GM21381 (cell line): ENCODE measurements around the gene ATP6V0A4.
"Not testable (repeated sequence)": the region's sequence is repeated elsewhere in the genome, so short reads cannot be mapped to it uniquely, and the experiment has no call there.

Experiments
- ATAC-seq: cut with Tn5 transposase; IDR thresholded peaks from one replicate; pipeline ENCODE4 v1.9.1; 2021; ENCODE audit warnings: mild to moderate bottlenecking, moderate library complexity; ENCODE audit not compliant: unreplicated experiment

The ATP6V0A4 gene

DNA sequence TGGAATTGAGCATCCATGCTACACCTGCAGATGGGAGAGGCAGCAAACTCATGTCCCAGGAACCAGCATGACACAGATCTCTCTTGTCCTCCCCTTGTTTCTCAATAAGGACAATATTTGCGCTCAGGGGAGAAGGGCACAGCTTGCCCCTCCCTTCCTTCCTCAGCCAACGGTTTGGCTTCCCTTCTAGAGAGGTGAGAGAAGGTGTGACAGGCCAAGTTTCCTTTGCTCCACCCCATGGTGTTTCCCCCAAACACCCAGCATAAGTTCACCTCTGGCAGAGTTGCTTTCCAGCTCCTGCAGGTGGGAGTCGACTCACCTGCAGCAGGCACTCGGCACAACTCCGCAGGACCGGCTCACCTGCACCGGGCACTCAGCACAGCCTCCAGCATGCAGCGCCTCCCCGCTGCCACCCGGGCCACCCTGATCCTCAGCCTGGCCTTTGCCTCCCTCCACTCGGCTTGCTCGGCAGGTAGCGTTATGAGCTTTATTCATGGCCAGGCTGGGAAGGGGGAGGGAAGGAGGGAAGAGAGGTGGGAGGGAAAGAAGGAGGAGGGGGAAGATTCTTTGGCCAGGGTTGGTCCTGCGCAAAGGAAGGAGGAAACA is at the start of gene ATP6V0A4, which contains the start of gene TMEM213:
TSS of gene ATP6V0A4 (minus strand) at position 482 of the 606 bp plus-strand sequence. CDS start 26,949 bp downstream, outside the sequence.
TSS of gene TMEM213 (plus strand) at position 280 of the 606 bp plus-strand sequence. CDS start at position 391, 111 bp downstream.
- ATAC-seq = no peak

DNA sequence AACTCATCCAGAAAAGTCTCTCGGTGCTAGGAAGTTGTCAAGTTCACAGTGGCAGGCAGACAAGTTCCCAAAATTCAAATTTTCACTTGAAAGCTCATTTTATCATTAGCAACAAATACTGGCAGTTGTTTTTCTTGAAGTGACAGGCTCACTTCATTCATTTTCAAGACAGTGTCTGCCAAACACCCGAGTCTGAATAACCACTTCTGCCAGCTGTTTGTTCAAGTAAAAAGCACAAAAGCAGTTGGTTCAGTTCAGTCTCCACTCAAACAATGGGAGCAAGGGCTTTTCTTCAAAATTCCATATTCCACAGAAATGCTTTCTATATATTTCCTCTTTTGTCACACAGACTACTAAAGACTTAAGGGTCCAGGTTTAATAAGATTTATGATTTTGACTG is 47.7 kb upstream of the ATP6V0A4 start:
- no peak for ATAC-seq

DNA sequence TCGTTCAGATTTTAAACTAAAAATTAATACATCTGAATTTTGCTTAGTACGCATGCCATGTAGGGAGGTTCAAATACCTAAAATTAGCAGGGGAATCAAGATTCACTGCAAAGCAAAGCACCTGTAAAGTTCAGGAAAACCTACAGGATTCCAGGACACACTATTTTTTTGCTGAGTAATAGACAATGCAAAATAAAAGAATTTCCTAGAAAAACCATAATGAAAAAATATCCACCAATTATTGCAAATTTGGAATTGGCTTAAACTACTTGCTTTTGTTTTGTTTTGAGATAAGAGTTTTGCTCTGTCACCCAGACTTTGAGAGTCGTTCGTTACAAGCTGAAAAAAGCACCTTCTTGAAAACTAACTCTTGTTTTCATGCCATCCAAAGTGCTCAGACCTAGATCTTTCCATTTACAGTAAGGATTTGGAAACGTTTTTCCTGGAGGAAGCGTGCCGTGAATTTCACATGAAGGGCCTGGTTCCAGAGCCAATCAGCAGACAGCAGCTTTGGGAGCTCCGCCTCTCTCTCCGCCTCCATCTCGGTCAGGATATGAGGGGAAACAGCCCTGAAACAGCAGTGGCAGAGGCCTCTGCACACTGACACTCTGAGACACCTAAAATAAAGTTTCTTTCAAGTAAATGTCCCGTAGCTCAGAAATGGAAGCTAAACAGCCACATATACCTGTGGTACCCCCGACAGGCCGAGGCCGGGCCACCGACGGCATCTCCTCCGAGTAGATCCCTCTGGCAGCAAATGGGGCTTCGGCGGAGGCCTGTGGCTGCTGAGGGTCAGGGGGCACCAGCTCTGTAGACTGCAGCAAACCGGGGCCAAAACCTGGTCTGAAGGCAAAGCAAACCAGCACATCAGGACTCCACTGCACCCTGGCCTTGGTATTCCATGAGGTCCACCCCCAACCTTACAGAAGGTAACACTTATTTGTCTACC is 45.9 kb upstream of the ATP6V0A4 start:
- ATAC-seq = no peak

DNA sequence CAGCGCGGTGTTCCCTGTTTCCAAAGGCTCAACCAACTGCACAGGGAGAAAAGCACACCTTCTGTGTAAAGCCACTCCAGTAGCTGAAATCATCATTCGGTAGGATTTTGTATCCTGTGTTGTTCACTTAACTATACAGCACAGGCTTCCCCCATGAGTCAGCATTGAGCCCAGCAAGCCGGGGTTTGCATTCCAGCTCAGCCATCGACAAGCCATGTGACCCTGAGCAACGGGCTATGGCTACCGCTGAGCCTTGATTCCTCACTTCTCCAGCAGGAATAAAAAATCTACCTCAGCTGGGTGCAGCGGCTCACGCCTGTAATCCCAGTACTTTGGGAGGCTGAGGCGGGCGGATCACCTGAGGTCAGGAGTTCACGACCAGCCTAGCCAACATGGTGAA is 44.1 kb upstream of the ATP6V0A4 start:
- no peak for ATAC-seq

DNA sequence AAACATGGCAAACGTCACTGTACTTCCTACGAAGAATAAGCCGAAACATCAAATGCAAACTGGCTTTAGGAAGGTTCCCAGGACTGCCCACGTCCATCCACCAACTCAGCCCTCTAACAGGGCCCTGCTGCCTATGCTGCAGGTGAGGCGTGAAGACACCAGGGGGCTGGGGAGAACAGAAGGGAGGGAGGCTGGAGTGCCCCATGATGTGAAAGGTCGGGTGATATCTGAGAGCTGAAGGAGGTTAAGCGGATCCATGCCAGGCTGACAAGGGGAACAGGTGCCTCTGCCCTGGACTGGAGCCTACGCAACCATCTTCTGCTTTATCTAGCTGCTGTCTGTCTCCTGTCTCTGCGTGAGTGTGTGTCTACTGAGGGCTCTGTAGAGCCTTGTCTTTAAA is 40.2 kb upstream of the ATP6V0A4 start:
- ATAC-seq = no peak

DNA sequence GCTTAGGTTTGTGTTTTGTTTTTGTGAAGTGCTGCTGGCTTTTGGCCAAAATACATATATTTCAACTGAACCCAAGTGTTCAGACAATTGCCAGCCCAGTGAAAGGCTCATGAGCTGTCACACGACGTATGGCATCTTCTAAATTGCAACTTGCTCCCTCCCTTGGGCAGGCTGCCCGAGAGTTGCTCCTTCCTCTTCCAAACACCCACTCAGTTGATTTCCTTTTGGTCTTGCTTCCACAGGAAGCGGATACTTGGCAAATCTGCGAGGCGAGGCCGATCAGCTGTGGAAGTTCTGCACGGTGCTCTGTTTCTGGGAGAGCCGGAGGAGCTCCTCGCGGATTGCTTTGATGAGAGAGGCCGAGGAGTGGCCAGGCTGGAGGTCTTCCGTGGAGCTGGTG is 39.6 kb upstream of the ATP6V0A4 start:
- ATAC-seq = no peak

DNA sequence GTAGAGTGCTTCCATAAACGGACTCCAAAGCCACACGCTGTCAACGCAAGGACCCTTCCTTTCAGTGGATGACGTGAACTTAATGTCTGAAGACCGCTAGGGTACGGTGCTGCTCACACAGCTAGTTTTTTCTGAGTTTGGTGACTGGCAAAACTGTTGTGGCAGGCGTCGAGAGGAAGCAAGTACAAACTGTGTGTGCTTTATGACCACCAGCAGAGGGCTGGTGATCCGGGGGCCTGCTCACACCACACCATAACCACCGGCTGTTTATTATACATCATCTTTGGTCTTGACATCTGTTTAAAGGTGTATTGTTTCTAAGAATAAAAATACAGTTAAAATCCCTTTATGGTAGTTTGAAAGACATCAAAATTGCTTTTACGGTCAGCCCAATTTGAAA is 37.1 kb upstream of the ATP6V0A4 start:
- ATAC-seq = no peak

DNA sequence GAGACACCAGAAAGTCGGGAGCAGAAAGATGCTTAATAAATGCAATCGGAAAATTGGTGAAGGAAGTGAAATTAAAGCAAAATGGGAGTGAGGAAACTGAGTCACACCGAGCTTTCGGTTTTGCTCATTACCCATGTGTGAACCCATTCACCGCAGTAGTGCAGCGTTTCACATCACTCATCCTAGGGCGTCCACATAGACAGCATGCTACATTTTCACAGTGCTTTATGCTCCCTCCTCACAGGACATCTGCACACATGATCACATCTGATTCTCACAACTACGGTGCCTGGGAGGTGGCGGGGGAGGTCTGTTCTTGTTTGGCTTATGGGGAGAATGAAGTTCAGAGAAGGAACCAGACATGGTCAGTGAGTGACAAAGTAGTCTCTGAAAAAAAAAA is 36.6 kb upstream of the ATP6V0A4 start:
- ATAC-seq = no peak

DNA sequence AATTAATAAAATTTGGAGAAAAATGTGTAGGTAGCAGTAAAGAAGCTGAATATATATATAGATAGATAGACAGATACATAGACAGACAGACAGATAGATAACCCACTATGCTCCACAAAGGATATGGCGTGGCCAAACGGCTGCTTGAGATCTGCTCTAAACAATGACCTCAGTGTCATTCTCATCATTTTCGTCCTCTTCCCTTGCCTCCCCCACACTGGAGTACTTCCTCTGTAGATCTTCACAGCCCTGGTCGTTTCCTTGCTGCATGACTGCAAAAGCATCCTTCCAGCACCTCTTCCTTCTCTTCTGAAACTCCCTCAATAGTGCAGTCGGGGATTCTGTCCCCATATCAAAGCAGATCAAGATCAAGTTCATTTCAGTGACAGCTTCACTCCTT is 35.6 kb upstream of the ATP6V0A4 start:
- no peak for ATAC-seq

DNA sequence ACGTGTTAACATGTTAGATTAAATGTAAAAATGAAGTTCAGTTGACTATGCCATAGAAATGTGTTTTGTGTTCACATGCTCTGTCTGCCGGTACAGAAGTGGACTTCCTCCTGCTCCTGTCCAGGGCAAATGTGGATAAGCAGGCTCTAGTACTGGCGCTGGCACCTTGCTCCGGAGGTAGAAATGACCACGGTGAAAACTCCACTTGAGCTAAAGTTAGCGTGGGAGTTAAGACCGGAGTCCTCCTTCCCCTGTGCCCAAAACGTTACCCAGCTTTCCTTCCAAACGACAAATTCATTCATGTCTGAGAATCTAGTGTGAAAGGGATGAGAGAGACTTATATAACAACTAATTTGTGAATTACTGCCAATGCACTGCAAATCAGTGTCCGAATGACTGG is 35.0 kb upstream of the ATP6V0A4 start:
- no peak for ATAC-seq

DNA sequence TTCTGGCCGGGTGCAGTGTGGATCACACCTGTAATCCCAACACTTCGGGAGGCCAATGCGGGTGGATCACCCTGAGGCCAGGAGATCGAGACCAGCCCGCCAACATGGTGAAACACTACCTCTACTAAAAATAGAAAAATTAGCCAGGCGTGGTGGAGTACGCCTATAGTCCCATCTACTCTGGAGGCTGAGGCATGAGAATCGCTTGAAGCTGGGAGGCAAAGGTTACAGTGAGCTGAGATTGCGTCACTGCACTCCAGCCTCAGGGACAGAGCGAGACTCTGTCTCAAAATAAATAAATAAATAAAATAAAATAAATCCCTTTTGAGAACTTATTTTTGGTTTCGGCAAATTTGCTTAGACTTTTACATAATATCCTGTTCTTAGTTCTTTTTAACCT is 31.3 kb upstream of the ATP6V0A4 start:
- ATAC-seq = no peak

DNA sequence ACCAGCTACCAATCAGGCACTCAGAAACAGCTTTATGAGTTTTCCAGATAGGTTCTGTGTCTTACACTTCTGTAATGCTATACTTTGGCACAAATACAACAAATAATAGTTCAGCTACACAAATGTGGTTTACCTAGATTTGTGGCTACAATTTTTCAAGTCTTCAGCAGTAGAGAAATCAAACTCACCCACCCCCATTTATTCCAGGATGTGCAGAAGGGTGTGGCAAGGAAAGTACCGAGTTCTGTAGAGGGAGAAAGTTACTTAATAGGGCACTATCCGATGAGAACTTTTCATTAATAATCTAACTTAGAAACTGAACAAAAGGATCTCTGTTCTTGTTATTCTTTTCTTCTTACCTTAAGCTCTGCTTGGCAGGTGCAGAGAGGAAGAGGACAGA is 30.3 kb upstream of the ATP6V0A4 start:
- no peak for ATAC-seq

DNA sequence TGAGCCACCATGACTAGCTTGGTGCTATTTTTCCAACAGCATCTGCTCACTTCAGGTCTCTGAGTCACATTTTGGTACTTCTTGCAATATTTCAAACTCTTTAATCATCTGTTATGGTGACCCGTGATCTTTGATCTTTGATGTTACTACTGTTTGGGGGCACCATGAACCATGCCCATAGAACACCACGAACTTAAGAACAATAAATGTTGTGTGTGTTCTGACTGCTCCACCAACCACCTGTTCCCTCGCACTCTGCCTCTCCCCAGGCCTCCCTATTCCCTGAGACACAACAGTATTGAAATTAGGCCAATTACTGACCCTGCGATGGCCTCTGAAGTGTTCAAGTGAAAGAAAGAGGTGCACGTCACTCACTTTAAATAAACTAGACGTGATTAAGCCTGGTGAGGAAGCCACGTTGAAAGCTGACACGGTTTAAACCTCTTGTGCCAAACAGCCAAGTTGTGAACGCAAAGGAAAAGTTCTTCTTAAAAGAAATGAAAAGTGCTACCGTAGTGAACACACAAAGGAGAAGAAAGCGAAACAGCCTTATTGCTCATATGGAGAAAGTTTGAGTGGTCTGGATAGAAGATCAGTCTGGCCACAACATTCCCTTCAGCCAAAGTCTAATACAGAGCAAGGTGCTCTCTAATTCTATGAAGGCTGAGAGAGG is 27.2 kb upstream of the ATP6V0A4 start:
- no peak for ATAC-seq

DNA sequence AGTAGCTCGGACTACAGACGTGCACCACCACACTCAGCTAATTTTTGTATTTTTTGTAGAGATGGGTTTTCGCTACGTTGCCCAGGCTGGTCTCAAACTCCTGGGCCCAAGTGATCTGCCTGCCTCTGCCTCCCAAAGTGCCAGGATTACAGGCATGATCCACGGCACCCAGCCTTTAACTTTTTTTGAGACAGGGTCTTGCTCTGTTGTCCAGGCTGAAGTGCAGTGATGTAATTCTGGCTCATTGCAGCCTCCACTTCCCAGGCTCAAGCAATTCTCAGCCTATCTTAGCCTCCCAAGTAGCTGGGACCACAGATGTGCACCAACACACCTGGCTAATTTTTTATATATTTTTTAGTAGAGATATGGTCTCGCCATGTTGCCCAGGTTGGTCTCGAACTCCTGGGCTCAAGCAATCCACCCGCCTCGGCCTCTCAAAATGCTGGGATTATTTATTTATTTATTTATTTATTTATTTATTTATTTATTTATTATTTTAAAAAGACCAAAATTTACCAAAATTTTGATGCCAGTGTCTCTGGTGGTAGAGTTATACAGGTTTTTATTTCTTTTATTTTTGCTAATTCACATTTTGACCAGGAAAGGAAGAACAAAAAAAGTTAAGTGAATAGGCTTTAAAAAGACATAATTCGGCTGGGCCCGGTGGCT is 25.0 kb upstream of the ATP6V0A4 start:
- no peak for ATAC-seq

DNA sequence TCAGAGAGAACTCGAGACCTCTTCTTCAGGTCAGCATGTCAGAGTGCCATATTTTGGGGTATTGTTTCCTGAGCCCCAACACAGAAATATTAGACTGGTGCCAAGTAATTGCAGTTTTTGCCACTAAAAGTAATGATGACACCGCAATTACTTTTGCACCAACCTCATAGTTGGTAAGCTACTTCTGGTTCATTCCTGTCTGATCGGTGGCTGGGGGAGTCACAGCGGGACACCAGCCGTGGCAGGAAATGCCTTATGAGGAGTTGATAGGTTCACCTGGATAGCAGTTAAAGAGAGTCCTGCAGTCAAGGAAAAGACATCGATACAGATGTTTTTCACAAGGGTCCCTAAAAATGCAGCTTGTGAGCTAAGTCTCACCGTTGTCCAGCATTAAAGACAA is 23.9 kb upstream of the ATP6V0A4 start:
- ATAC-seq = no peak

DNA sequence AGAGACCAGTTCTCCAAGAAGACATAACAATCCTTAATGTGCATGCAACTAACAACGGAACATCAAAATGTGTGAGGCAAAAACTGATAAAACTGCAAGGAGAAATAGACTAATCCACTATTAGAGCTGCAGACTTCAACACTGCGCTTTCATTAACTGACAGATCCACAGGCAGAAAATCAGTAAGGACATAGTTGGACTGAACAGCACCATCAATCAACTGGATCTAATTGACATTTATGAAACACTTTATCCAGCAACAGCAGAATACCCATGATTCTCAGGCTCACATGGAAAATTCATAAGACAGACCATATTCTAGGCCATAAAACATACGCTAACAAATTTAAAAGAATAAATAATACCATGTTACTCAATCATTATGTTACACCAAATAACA is 21.6 kb upstream of the ATP6V0A4 start:
- no peak for ATAC-seq

DNA sequence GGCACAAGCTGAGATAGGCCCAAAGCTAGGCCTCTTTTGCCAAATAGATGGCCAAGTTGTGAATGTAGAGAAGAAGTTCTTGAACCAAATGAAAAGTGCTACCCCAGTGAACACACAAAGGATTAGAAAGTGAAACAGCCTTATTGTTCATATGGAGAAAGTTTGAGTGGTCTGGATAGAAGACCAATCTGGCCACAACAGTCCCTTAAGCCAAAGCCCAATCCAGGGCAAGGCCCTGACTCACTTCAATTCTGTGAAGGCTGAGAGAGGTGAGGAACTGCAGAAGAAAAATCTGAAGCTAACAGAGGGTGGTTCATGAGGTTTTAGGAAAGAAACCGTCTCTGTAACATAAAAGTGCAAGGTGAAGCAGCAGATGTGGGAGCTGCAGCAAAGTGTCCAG is 18.7 kb upstream of the ATP6V0A4 start:
- ATAC-seq = no peak

DNA sequence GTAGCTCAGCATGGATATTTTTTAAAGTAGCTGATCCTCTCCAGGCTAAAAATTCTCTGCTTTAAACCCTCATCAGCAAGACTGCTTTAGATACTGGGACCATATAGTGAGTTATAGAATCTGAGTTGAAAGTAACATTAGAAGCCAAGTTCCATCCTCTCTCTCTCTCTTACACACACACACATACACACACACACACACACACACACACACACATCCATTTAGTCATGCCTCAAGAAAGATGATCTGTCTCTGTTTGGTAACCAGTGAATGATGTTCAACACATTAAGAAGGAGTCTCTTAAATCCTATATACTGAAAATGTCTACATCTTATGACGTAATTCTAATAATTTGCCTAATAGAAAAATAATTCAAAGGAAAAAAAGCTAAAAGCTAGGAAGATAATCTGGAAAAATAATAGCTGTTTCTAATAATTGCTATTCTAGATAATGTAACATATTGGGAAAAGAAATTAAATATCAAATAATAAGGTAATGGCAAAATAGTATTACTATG is 16.9 kb upstream of the ATP6V0A4 start:
- ATAC-seq = no peak

DNA sequence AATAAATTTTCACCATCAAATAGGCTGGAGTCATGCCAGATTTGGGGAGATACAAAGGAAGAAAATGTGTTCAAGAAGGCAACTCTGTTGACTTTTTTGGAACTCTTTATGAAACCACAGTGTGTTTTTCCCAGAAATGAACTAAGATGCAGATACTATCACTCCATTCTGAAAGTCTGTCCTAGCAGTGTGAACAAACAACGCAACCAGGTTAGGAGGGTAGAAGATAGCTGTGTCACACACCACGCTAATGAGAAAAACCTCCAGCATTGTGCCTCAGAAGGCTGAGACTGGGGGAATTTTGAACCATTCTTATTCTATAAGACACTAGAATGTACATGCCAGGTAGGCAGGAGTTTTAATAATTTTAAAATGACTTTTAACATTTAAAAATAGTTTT is 15.9 kb upstream of the ATP6V0A4 start:
- no peak for ATAC-seq

DNA sequence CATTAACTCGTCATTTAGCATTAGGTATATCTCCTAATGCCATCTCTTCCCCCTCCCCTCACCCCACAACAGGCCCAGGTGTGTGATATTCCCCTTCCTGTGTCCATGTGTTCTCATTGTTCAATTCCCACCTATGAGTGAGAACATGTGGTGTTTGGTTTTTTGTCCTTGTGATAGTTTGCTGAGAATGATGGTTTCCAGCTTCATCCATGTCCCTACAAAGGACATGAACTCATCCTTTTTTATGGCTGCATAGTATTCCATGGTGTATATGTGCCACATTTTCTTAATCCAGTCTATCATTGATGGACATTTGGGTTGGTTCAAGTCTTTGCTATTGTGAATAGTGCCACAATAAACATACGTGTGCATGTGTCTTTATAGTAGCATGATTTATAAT is 13.3 kb upstream of the ATP6V0A4 start:
- not testable (repeated sequence) for ATAC-seq

DNA sequence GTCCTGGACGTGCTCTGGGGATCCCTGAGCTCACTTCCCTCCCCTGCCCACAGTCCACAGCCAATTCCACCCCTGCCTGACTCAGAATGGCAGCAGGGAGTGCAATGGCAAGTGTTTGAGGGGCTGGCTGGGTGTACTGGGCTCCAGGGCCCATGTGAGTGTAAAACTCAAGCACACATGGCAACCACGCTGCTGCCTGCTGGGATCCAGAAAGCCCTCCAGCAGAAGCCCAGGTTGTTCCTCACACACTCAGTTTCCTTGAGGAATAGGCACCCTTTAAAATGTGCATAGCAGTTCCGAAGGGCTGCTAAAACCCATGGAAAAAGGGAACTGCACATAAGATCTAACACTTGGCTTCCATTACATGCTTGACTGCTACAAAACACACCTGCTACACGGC is 11.3 kb upstream of the ATP6V0A4 start:
- no peak for ATAC-seq
